GM12872 (cell line): ENCODE measurements around the gene CDKAL1.

ENCODE experiments used
- CTCF ChIP-seq: IDR thresholded peaks from 3 replicates; pipeline ENCODE4 v1.5.1; 2011; ENCODE audit warnings: low read depth, mild to moderate bottlenecking, low read length, moderate library complexity; ENCODE audit not compliant: insufficient read depth

Gene CDKAL1

GRCh38 chr6:21100991-21101390 is 566.7 kb downstream of the CDKAL1 start:
- TF ChIP-seq CTCF: no peak

GRCh38 chr6:21101694-21102093 is 567.4 kb downstream of the CDKAL1 start:
- no peak for TF ChIP-seq CTCF

- TF ChIP-seq CTCF: no peak
Observed at GRCh38 chr6:21102201-21102600, 567.9 kb downstream of the CDKAL1 start.

- TF ChIP-seq CTCF: no peak
Observed at GRCh38 chr6:21102624-21103023, 568.4 kb downstream of the CDKAL1 start.

GRCh38 chr6:21103626-21104224 is 569.5 kb downstream of the CDKAL1 start:
- TF ChIP-seq CTCF: no peak

GRCh38 chr6:21104288-21104687 is 570.0 kb downstream of the CDKAL1 start:
- no peak for TF ChIP-seq CTCF

- TF ChIP-seq CTCF: no peak
Observed at GRCh38 chr6:21107796-21108195, 573.5 kb downstream of the CDKAL1 start.
